Activated CD8-positive, alpha-beta T cell treated with anti-CD3 and anti-CD28 coated beads, Interleukin-2, amount 10 ng/mL, durations not matched to agents 7 days and 5 days (primary cell): ENCODE measurements around the gene GTF2IRD1. TPM values are rescaled to one million over a fixed set of nuclear protein-coding genes. Genes with fewer than 3 reads are reported as not detected.
A peak's percentile ranks its signal among the peaks of the same experiment; 100 is the strongest.
"Not testable (repeated sequence)": the region's sequence is repeated elsewhere in the genome, so short reads cannot be mapped to it uniquely, and the experiment has no call there.

Experiments
- ATAC-seq: fragments of 150-1000 bp; cut with Tn5 transposase; one replicate; pipeline ENCODE4 v1.10.0; 2021; ENCODE audit warnings: moderate library complexity
- CTCF ChIA-PET: fragments of 350-600 bp; sonication (Branson Sonifier 250); formaldehyde crosslinking; loops from one replicate; lab custom pipeline; 2021; ENCODE audit warnings: antibody characterized with exemption; lab: Charles Lee
- POLR2A ChIA-PET: fragments of 350-600 bp; sonication (Branson Sonifier 250); formaldehyde crosslinking; loops from one replicate; lab custom pipeline; 2021; ENCODE audit warnings: antibody characterized with exemption; lab: Charles Lee
- DNase-seq: peaks from one replicate; pipeline ENCODE4 v3.0.0-alpha.2; 2020
- H3K27ac Mint-ChIP-seq: one replicate; pipeline ENCODE4 v1.8.0; 2021; ENCODE audit warnings: mild to moderate bottlenecking, mixed read lengths
- H3K27me3 Mint-ChIP-seq: one replicate; pipeline ENCODE4 v1.8.0; 2021; ENCODE audit warnings: low read depth, mixed read lengths
- H3K36me3 Mint-ChIP-seq: one replicate; pipeline ENCODE4 v1.8.0; 2021; ENCODE audit warnings: low read depth, mixed read lengths
- H3K4me1 Mint-ChIP-seq: one replicate; pipeline ENCODE4 v1.8.0; 2021; ENCODE audit warnings: low read depth, mixed read lengths
- H3K4me3 Mint-ChIP-seq: one replicate; pipeline ENCODE4 v1.8.0; 2021; ENCODE audit warnings: mild to moderate bottlenecking, mixed read lengths
- H3K9me3 Mint-ChIP-seq: one replicate; pipeline ENCODE4 v1.8.0; 2022; ENCODE audit warnings: mixed read lengths; ENCODE audit not compliant: insufficient read depth
- total RNA-seq, 2 experiments: library from RNA; stranded (reverse); gene quantifications; one replicate each; pipeline ENCODE4 v1.2.3, GENCODE V29; 2021

GTF2IRD1 gene
- total RNA-seq, 2 experiments from 2014 or later: not detected

- POLR2A ChIA-PET, H3K9me3 Mint-ChIP-seq, H3K27ac Mint-ChIP-seq, ATAC-seq, H3K4me3 Mint-ChIP-seq, CTCF ChIA-PET, H3K4me1 Mint-ChIP-seq, H3K36me3 Mint-ChIP-seq, H3K27me3 Mint-ChIP-seq, DNase-seq: not testable (repeated sequence)
These were observed 38.9 kb upstream of the GTF2IRD1 start for GRCh38 chr7:74414595-74415333.

GRCh38 chr7:74417419-74417971 is 36.2 kb upstream of the GTF2IRD1 start:
- no peaks in the 10 kb centered on the region for H3K36me3 Mint-ChIP-seq
- DNase-seq: peak; percentile 61

DNA sequence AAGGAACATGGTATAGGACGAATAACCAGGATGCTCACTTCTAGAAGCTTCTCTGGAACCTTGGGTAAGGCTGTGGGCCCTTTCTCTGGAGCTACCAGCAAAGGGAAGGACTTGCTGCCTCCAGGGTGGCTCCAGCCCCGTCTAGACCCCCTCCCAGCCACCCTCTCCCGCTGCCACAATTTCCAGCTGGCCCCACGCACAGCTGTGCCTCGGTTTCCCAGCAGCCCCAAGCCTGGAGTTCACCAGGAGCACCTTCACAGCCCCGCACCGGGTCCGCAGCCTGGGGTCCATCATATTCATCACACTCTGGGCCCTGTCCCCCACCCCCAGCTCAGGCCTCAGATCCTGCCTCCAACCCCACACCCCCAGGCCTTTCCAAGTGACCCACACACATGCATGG is 35.6 kb upstream of the GTF2IRD1 start:
- POLR2A ChIA-PET: no interaction called here
- H3K36me3 Mint-ChIP-seq: no peaks in the 10 kb centered on the region
- H3K4me1 Mint-ChIP-seq: no peaks in the 10 kb centered on the region
- DNase-seq: no peak
- no peaks in the 10 kb centered on the region for H3K27me3 Mint-ChIP-seq
- no peaks in the 10 kb centered on the region for H3K9me3 Mint-ChIP-seq
- CTCF ChIA-PET: interaction anchor here (0.6 to 4.9 kb wide), 8 partner anchors 8 to 301 kb away, joined by 3 to 39 read pairs (median 3); no protein-coding TSS in a partner anchor
- ATAC-seq: no peak
- H3K4me3 Mint-ChIP-seq: no peak overlapping the region
- no peak overlapping the region for H3K27ac Mint-ChIP-seq

More at GRCh38 chr7:74417419-74417971, 36.2 kb upstream of the GTF2IRD1 start:
- CTCF ChIA-PET: interaction anchor here (0.6 to 4.9 kb wide), 9 partner anchors 9 to 307 kb away, joined by 3 to 39 read pairs (median 3); no protein-coding TSS in a partner anchor
- ATAC-seq: peak; percentile 76
- no peaks in the 10 kb centered on the region for H3K9me3 Mint-ChIP-seq
- H3K27ac Mint-ChIP-seq: no peak overlapping the region
- H3K27me3 Mint-ChIP-seq: no peaks in the 10 kb centered on the region
- POLR2A ChIA-PET: interaction anchor here (0.5 kb wide), 1 partner anchor 275 kb away, joined by 6 read pairs; no protein-coding TSS in a partner anchor
- no peak overlapping the region for H3K4me3 Mint-ChIP-seq
- no peaks in the 10 kb centered on the region for H3K4me1 Mint-ChIP-seq

DNA sequence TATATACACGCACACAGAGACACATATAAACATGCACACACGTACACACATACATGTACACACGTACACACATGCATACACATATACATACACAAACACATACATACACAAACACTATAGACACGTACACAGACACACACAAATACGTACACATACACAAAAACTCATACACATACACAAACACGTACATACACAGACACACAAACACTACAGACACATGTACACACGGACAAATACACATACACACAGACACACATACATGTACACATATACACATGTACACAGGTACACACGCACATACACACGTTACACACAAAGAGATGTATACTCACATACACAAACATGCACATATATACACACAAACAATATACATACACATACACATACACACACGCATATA is 35.2 kb upstream of the GTF2IRD1 start:
- ChIA-PET POLR2A (no interaction called here), CTCF (interaction anchor here (1.0 to 4.9 kb wide), 3 partner anchors 17 to 148 kb away, joined by 3 to 39 read pairs (median 10); no protein-coding TSS in a partner anchor)
- Mint-ChIP-seq H3K4me3 (no peak overlapping the region), H3K9me3 (no peaks in the 10 kb centered on the region), H3K27ac (no peak overlapping the region), H3K27me3 (no peaks in the 10 kb centered on the region), H3K4me1 (no peaks in the 10 kb centered on the region), H3K36me3 (no peaks in the 10 kb centered on the region)
- ATAC-seq (no peak), DNase-seq (no peak)

DNA sequence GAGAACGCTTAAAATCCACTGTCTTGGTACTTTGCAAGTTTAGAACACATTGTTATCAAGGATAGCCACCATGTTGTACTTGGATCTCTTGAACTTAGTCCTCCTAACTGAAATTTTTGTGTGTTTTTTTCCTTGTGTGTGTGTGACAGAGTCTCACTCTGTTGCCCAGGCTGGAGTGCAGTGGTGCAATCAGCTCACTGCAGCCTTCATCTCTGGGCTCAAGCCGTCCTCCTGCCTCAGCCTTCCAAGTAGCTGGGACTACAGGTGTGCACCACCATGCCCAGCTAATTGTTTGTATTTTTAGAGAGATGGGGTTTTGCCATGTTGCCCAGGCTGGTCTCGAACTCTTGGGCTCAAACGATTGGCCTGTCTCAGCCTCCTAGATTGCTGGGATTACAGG is 34.5 kb upstream of the GTF2IRD1 start:
- H3K27ac Mint-ChIP-seq, H3K9me3 Mint-ChIP-seq, POLR2A ChIA-PET, H3K27me3 Mint-ChIP-seq, DNase-seq, H3K4me3 Mint-ChIP-seq, H3K4me1 Mint-ChIP-seq, ATAC-seq, H3K36me3 Mint-ChIP-seq: not testable (repeated sequence)
- CTCF ChIA-PET: interaction anchor here (0.8 to 4.9 kb wide), 4 partner anchors 9 to 147 kb away, joined by 3 to 39 read pairs (median 3); no protein-coding TSS in a partner anchor

DNA sequence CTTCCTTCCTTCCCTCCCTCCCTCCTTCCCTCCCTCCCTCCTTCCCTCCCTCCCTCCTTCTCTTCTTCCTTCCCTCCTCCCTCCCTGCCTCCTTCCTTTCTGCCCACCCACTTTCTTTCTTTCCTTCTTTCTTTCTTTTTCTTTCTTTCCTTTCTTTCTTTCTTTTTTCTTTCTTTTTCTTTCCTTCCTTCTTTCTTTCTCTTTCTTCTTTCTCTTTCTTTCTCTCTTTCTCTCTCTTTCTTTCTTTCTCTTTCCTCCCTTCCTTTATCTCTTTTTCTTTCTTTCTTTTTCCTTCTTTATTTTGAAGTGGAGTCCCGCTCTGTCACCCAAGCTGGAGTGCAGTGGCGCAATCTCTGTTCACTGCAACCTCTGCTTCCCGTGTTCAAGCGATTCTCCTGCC is 33.7 kb upstream of the GTF2IRD1 start:
- ATAC-seq (no peak), DNase-seq (no peak)
- H3K36me3 Mint-ChIP-seq: no peaks in the 10 kb centered on the region
- ChIA-PET CTCF (interaction anchor here (1.0 to 4.9 kb wide), 2 partner anchors 10 to 147 kb away, joined by 3 to 39 read pairs; no protein-coding TSS in a partner anchor), POLR2A (no interaction called here)
- H3K4me3 Mint-ChIP-seq: no peak overlapping the region
- no peaks in the 10 kb centered on the region for H3K9me3 Mint-ChIP-seq
- no peak overlapping the region for H3K27ac Mint-ChIP-seq
- H3K4me1 Mint-ChIP-seq: no peaks in the 10 kb centered on the region
- H3K27me3 Mint-ChIP-seq: no peaks in the 10 kb centered on the region

DNA sequence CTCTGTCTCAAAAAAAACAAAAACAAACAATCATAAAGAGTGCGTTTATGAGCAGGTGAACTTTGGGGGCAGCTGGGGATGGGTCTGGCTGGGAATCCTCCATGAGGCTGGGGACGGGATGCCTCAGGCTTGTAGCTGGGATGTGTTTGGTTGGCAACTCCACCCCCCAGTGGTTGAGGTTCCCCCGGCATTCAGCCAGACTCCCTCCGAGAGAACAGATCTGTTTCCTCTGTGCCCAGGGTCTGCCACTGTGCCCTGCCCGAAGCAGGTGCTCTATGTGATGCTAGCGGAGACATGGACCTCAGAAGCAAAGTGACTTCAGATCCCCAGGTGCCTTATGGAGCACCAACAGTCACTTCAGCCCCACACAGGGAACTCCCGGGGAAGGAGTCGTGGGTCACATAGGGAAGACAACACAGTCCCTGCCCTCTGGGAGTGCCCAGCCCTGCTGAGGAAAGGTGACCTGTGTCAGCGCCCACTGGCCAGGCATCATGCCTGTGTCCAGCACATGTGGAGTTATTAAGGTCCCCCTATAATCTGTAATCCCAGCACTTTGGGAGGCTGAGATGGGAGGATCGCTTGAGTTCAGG is 29.3 kb upstream of the GTF2IRD1 start:
- Mint-ChIP-seq H3K4me3 (no peak overlapping the region), H3K36me3 (no peaks in the 10 kb centered on the region), H3K27ac (no peak overlapping the region), H3K4me1 (no peaks in the 10 kb centered on the region), H3K9me3 (no peaks in the 10 kb centered on the region), H3K27me3 (no peaks in the 10 kb centered on the region)
- ChIA-PET POLR2A (no interaction called here), CTCF (interaction anchor here (1.2 kb wide), 1 partner anchor 20 kb away, joined by 3 read pairs; no protein-coding TSS in a partner anchor)
- DNase-seq (no peak), ATAC-seq (no peak)

DNA sequence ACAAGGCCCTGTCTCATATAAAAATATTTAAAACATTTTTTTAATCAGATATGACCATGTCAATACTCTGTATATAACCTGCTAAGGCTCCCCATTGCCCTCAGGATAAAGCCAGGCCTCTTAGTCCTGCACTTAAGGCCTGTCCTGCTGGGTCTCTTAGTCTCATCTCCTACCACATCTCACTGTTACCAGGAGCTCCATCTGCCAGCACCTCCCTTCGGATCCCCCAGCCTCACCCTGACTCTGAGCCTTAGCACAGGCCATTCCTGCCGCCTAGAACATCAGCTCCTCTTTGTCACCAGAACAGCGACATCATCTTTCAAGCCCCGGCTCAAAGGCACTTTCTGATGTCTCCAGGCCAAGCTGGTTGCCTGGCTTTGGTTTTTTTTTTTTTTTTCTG is 25.7 kb upstream of the GTF2IRD1 start:
- H3K36me3 Mint-ChIP-seq: no peaks in the 10 kb centered on the region
- POLR2A ChIA-PET: no interaction called here
- no peaks in the 10 kb centered on the region for H3K9me3 Mint-ChIP-seq
- ATAC-seq (no peak), DNase-seq (no peak)
- no peaks in the 10 kb centered on the region for H3K4me1 Mint-ChIP-seq
- CTCF ChIA-PET: interaction anchor here (1.0 kb wide), 1 partner anchor 21 kb away, joined by 3 read pairs; no protein-coding TSS in a partner anchor
- H3K27me3 Mint-ChIP-seq: no peaks in the 10 kb centered on the region
- H3K4me3 Mint-ChIP-seq: no peak overlapping the region
- no peak overlapping the region for H3K27ac Mint-ChIP-seq

DNA sequence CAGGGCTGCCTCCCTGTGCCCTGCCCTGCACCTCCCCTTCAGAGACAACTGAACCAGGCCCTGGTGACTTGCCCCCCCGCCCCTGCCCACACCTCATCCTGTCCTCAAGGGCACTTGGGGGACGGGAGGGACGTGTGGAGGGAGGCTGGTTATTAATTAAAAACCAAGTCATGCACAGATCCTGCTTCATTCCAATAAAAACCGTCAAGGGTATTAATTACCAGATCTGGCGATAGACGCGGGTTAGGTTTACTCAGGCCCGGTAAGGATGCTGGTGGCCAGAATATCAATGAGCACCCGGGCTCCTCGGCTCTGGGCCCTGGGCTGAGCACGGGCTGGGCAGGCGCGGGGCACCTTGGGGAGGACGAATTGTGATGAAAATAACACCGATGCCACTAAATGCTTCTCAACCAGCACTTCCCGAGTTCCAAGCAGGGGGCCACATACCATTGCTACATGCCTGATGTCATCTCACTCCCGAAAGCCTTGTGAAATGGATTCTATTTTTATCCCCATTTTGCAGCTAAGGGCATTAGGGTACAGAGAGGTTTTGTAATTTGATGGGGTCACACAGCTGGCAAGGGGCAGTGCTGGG is 24.5 kb upstream of the GTF2IRD1 start:
- Mint-ChIP-seq H3K4me3 (no peak overlapping the region), H3K27ac (no peak overlapping the region), H3K9me3 (no peaks in the 10 kb centered on the region), H3K27me3 (no peaks in the 10 kb centered on the region), H3K4me1 (no peaks in the 10 kb centered on the region), H3K36me3 (no peaks in the 10 kb centered on the region)
- no peak for DNase-seq
- POLR2A ChIA-PET: no interaction called here
- no peak for ATAC-seq
- CTCF ChIA-PET: no interaction called here

GRCh38 chr7:74430409-74430808 is 23.3 kb upstream of the GTF2IRD1 start:
- H3K27me3 Mint-ChIP-seq, H3K27ac Mint-ChIP-seq, H3K4me1 Mint-ChIP-seq, H3K36me3 Mint-ChIP-seq, DNase-seq, CTCF ChIA-PET, H3K4me3 Mint-ChIP-seq, POLR2A ChIA-PET, H3K9me3 Mint-ChIP-seq, ATAC-seq: not testable (repeated sequence)

- DNase-seq: no peak
- H3K36me3 Mint-ChIP-seq: no peaks in the 10 kb centered on the region
- CTCF ChIA-PET: no interaction called here
- no peak overlapping the region for H3K4me3 Mint-ChIP-seq
- H3K9me3 Mint-ChIP-seq: no peaks in the 10 kb centered on the region
- no peaks in the 10 kb centered on the region for H3K4me1 Mint-ChIP-seq
- POLR2A ChIA-PET: no interaction called here
- no peaks in the 10 kb centered on the region for H3K27me3 Mint-ChIP-seq
- no peak for ATAC-seq
- no peak overlapping the region for H3K27ac Mint-ChIP-seq
These were observed 22.7 kb upstream of the GTF2IRD1 start for GRCh38 chr7:74430961-74431466.
